ENCODE measurements around the gene ADGRL1.

- TF ChIP-seq CTCF (conservative IDR thresholded peaks at IDR 0.05; ENCODE audit: low read length) (no peak), EZH2phosphoT487 (IDR thresholded peaks at IDR 0.05; ENCODE audit: borderline replicate concordance, low read depth, low read length) (no peak)
Measured at GRCh38 chr19:14162871-14163297, 43.1 kb downstream of the ADGRL1 start.

Measured in OCI-LY7 (cell line).